K562 (cell line): ENCODE results near the gene HHATL.
"Not testable (repeated sequence)": the region's sequence is repeated elsewhere in the genome, so short reads cannot be mapped to it uniquely, and the experiment has no call there.

Experiments
- BRF1 ChIP-seq: IDR thresholded peaks from 3 replicates; pipeline ENCODE4 v1.6.1; 2011; ENCODE audit warnings: borderline replicate concordance, mild to moderate bottlenecking; ENCODE audit not compliant: insufficient read length; ENCODE audit errors: extremely low read depth
- CEBPB ChIP-seq: fragments of 450-650 bp; IDR thresholded peaks from 2 replicates; pipeline ENCODE4 v1.6.1; 2016; ENCODE audit warnings: missing genetic modification characterization, missing compliant biosample characterization
- ELF4 ChIP-seq: fragments of 450-650 bp; formaldehyde crosslinking; IDR thresholded peaks from 2 replicates; pipeline ENCODE4 v1.4.0; 2022; ENCODE audit warnings: missing genetic modification characterization
- MEIS2 ChIP-seq: fragments of 450-650 bp; IDR thresholded peaks from 2 replicates; pipeline ENCODE4 v1.6.1; 2014; ENCODE audit warnings: mild to moderate bottlenecking; ENCODE audit not compliant: partially characterized antibody
- POLR2AphosphoS5 ChIP-seq: IDR thresholded peaks from 2 replicates; pipeline ENCODE4 v1.6.1; 2011; ENCODE audit warnings: mild to moderate bottlenecking, low read depth, low read length, moderate library complexity; ENCODE audit not compliant: control insufficient read depth, insufficient read depth
- SRSF3 ChIP-seq: fragments of 200-400 bp; formaldehyde crosslinking; IDR thresholded peaks from 2 replicates; pipeline ENCODE4 v1.6.1; 2016; ENCODE audit warnings: mild to moderate bottlenecking, low read length, moderate library complexity; ENCODE audit not compliant: insufficient read depth

GRCh38 chr3:42722442-42722841, 19.8 kb upstream of the HHATL start:
- TF ChIP-seq MEIS2; BRF1; CEBPB (tag); ELF4 (CRISPR knock-in tag); POLR2AphosphoS5; SRSF3: not testable (repeated sequence)
